GM18519 (cell line): ENCODE results near the gene SPAG6.
"Not testable (repeated sequence)": the region's sequence is repeated elsewhere in the genome, so short reads cannot be mapped to it uniquely, and the experiment has no call there.

Source experiments
- ATAC-seq: cut with Tn5 transposase; IDR thresholded peaks from one replicate; pipeline ENCODE4 v1.9.1; 2021; ENCODE audit warnings: mild to moderate bottlenecking, moderate library complexity; ENCODE audit not compliant: unreplicated experiment, low FRiP score

The SPAG6 gene

GRCh38 chr10:22340329-22341189 is 4.7 kb upstream of the SPAG6 start:
- no peak for ATAC-seq

GRCh38 chr10:22341190-22341925 is 3.9 kb upstream of the SPAG6 start:
- ATAC-seq = no peak

DNA sequence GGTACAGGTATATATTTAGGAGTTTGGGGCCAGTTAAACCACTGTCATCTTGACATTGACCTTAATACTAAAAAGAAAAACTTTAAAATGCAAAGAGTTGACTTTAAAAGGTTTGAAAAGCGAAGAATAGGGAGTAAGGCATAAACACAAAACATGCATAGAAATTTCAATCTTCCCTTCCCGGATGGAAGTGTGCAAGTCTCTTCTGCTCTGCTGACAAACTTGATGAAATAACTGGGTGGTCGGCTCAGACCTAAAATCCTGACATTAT is 3.4 kb upstream of the SPAG6 start:
- ATAC-seq = no peak

DNA sequence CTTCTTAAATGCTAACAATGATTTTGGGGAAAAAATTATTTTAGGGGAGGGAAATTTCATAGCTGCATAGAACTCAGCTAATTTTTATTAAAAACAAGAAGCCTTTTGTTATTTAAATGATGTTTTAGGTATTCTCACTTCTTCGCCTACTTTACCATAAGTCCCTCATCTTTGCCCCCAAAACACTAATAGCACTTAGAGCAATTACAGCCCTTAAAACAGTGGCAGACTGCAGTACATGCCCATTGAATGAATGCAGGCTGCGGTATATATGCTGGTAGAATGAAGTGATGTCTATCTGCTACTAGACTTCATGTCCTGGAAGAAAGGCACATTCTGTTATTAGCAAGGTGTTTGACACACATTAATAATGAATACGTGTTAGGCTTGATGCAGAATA is 2.9 kb upstream of the SPAG6 start:
- no peak for ATAC-seq

- ATAC-seq = no peak
Measured at GRCh38 chr10:22343731-22344130, 1.6 kb upstream of the SPAG6 start.

DNA sequence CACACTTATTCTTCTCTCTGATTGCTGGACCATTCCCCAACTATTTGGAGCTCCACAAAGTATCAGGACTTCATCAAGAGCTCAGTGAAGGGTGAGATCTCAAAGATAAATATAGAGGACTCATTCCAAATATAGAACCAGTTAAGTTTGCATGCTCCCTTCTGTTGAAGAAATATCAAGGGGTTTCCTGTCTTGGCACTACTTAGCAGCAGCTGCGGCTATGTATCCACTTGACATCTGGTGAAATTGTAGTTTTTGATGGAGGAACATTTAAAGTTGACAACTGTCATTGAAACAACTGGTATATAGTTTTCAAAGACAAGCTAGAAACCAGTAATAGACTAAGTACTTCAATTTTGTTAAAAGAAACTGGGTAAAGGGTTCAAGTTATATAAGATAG is 1.0 kb upstream of the SPAG6 start:
- ATAC-seq = no peak

- no peak for ATAC-seq
Measured at GRCh38 chr10:22344781-22345300, 455 bp upstream of the SPAG6 start.

- ATAC-seq = no peak
Measured at GRCh38 chr10:22346096-22346661, 883 bp downstream of the SPAG6 start.

DNA sequence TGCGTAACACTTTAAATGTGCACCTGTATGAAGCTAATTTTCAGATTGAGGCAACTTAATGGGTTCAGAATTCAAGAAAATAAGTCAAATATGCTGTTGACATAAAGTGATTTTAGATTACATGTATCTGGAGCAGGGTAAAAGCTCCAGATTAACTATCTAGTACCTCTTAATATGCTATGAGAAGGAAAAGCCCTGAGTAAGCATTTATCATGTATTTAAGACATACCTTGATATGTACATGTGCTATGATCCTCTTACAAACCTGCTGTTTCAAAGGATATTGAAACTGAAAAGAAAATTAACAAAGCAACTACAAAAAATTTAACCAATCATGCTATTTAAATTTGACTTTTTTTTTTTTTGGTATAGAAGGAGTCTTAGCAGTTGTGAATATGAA is 4.5 kb downstream of the SPAG6 start:
- ATAC-seq = no peak

DNA sequence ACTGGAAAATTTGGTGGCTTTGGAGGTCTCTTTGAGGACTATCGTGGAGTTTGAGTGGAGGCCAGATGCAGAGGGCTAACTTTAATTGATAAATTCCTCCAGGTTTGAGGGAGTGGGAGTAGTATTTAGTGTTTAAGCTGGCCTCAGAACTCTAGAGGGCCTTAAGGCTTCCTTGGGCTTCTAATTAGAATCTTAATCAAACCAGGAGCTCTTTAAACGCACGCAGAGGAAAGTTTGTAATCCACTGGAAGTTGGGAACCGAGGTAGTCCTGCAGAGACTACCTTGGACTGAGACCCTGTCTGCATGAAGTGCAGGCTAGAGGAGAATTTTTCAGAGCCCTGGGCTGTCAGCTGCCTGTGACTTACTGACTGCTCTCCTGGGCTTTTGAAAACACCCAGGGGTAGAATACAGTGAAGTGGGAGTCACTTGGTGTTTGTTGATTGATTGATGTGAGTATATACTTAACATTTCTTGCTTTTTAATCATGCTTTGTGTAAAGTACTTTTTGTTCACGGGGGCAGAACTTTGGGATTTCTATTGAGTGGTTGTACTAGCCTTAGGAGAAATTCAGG is 5.9 kb downstream of the SPAG6 start:
- ATAC-seq = no peak

GRCh38 chr10:22356324-22356873 is 11.1 kb downstream of the SPAG6 start:
- ATAC-seq = no peak

DNA sequence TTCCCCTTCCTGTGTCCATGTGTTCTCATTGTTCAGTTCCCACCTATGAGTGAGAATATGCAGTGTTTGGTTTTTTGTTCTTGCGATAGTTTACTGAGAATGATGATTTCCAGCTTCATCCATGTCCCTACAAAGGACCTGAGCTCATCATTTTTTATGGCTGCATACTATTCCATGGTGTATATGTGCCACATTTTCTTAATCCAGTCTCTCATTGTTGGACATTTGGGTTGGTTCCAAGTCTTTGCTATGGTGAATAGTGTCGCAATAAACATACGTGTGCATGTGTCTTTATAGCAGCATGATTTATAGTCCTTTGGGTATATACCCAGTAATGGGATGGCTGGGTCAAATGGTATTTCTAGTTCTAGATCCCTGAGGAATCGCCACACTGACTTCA is 12.5 kb downstream of the SPAG6 start:
- not testable (repeated sequence) for ATAC-seq

- ATAC-seq = no peak
Measured at GRCh38 chr10:22363305-22363704, 18.0 kb downstream of the SPAG6 start.

- no peak for ATAC-seq
Measured at GRCh38 chr10:22364407-22365140, 19.3 kb downstream of the SPAG6 start.

DNA sequence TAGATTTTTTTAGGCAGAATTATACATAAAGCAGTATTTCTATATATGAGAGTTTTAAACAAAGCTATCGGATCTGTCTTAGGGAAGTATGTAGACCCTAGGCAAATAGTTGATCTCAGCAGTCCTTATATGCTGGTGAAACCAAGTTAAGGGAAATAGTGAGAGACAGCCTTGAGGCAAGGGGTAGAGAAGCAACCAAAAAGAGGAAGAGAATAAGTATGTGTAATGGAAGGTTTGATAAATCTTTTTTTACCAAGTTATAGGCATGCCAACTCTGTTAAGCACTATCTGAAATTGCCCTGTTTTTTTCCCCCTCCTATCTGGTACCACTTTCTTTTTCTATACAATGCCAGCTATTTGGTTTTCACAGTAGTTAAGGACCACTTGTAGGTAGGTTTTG is 19.9 kb downstream of the SPAG6 start:
- ATAC-seq = peak; percentile 56

GRCh38 chr10:22365644-22366434 is 20.5 kb downstream of the SPAG6 start:
- no peak for ATAC-seq

DNA sequence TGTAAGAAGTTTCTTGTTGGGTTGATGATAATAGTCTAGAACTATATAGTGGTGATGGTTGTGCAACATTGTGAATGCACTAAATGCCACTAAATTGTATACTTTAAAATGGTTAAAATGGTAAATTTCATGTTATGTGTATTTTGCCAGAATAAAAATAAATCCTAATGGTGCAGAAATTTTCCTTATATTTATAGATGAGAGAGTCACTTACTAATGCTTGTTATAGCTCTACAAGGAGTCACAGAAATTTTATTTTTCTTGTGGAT is 21.1 kb downstream of the SPAG6 start:
- no peak for ATAC-seq

GRCh38 chr10:22366771-22367170 is 21.5 kb downstream of the SPAG6 start:
- no peak for ATAC-seq

- no peak for ATAC-seq
Measured at GRCh38 chr10:22367471-22367870, 22.2 kb downstream of the SPAG6 start.

DNA sequence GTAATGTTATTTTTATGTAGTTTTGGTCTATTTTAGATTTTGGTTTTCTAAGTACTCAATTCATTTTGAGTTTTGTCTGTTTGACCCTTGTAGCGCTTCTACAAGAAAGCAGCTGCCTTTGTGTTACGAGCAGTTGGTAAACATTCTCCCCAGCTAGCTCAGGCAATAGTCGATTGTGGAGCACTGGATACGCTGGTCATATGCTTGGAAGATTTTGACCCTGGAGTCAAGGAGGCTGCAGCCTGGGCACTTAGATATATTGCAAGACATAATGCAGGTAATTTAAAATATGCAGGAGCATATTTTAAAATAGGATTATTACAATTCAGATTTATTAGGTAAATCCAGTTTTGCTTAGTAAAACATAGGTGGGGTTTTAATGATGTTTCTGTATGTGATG is 23.1 kb downstream of the SPAG6 start:
- ATAC-seq = no peak
